ENCODE measurements around the gene TMED7.
A peak's percentile ranks its signal among the peaks of the same experiment; 100 is the strongest.

The TMED7 gene

GRCh38 chr5:115579747-115580173 lies 46.1 kb downstream of the TMED7 start:
- ATAC-seq, result peak in 1 of 2 donors; percentile 20

- no peak for ATAC-seq
Measured at GRCh38 chr5:115579216-115579615, 46.6 kb downstream of the TMED7 start.

GRCh38 chr5:115578657-115579056 lies 47.2 kb downstream of the TMED7 start:
- no peak for ATAC-seq

- ATAC-seq, result peak in 1 of 2 donors; percentile 25
Measured at GRCh38 chr5:115577741-115578140, 48.1 kb downstream of the TMED7 start.

- ATAC-seq, result no peak
Measured at GRCh38 chr5:115577329-115577728, 48.5 kb downstream of the TMED7 start.

- no peak for ATAC-seq
Measured at GRCh38 chr5:115575167-115576070, 50.4 kb downstream of the TMED7 start.

GRCh38 chr5:115573133-115573532 lies 52.7 kb downstream of the TMED7 start:
- ATAC-seq, result no peak

GRCh38 chr5:115571441-115571878 lies 54.4 kb downstream of the TMED7 start:
- ATAC-seq, result no peak

GRCh38 chr5:115568668-115569067 lies 57.2 kb downstream of the TMED7 start:
- ATAC-seq, result no peak

- ATAC-seq, result no peak
Measured at GRCh38 chr5:115565233-115565632, 60.6 kb downstream of the TMED7 start.

All from activated CD4-positive, CD25-positive, alpha-beta regulatory T cell treated with anti-CD3 and anti-CD28 coated beads, Interleukin-2, amount 50 U/mL, for 24 hours (primary cell).